GM23338 (cell line): Measurements from ENCODE around the gene BMF. TPM values are rescaled to one million over a fixed set of nuclear protein-coding genes. Genes with fewer than 3 reads are reported as not detected.

Source experiments
- ATAC-seq: fragments of 200-7000 bp; cut with Tn5 transposase; 3 replicates; pipeline ENCODE4 v1.9.1; 2020
- DNase-seq: peaks from one replicate; pipeline ENCODE4 v3.0.0-alpha.2; 2015; ENCODE audit warnings: low spot score
- H2AFZ ChIP-seq: fragments of 200-600 bp; sonication (generic); 2 replicates; pipeline ENCODE4 v1.8.0; 2016; ENCODE audit warnings: antibody characterized with exemption, mild to moderate bottlenecking, moderate library complexity
- H3F3A ChIP-seq: fragments of 200-600 bp; sonication (generic); replicated peaks from 2 replicates; pipeline ENCODE4 v1.8.0; 2017; ENCODE audit warnings: antibody characterized with exemption, mixed run types, low read depth
- H3K27ac ChIP-seq: fragments of 200-600 bp; sonication (generic); 2 replicates; pipeline ENCODE4 v1.6.1; 2016; ENCODE audit warnings: low read depth
- H3K27me3 ChIP-seq: fragments of 200-600 bp; sonication (generic); 2 replicates; pipeline ENCODE4 v1.8.0; 2016; ENCODE audit warnings: mild to moderate bottlenecking, mixed run types, moderate library complexity; ENCODE audit not compliant: insufficient read depth
- H3K36me3 ChIP-seq: fragments of 200-600 bp; sonication (generic); 2 replicates; pipeline ENCODE4 v1.8.0; 2016; ENCODE audit warnings: mild to moderate bottlenecking; ENCODE audit not compliant: insufficient read depth
- H3K4me1 ChIP-seq: fragments of 200-600 bp; sonication (generic); 2 replicates; pipeline ENCODE4 v1.8.0; 2016; ENCODE audit warnings: mild to moderate bottlenecking, moderate library complexity; ENCODE audit not compliant: insufficient read depth
- H3K4me2 ChIP-seq: fragments of 200-600 bp; sonication (generic); 2 replicates; pipeline ENCODE4 v1.7.1; 2017; ENCODE audit warnings: mixed run types
- H3K4me3 ChIP-seq: fragments of 200-600 bp; sonication (generic); 2 replicates; pipeline ENCODE4 v1.6.1; 2016; ENCODE audit warnings: mixed run types
- H3K79me2 ChIP-seq: fragments of 200-600 bp; sonication (generic); replicated peaks from 2 replicates; pipeline ENCODE4 v1.8.0; 2017; ENCODE audit warnings: mild to moderate bottlenecking; ENCODE audit not compliant: insufficient read depth
- H3K9me2 ChIP-seq: fragments of 200-600 bp; sonication (generic); 2 replicates; pipeline ENCODE4 v1.8.0; 2017; ENCODE audit not compliant: insufficient read depth
- H4K20me1 ChIP-seq: fragments of 200-600 bp; sonication (generic); replicated peaks from 2 replicates; pipeline ENCODE4 v1.8.0; 2017; ENCODE audit warnings: mild to moderate bottlenecking; ENCODE audit not compliant: insufficient read depth
- H3K27ac Mint-ChIP-seq: 2 replicates; pipeline ENCODE4 v1.8.0; 2020; ENCODE audit warnings: inconsistent platforms, mild to moderate bottlenecking, moderate library complexity, mixed read lengths
- H3K27me3 Mint-ChIP-seq: 3 replicates; pipeline ENCODE4 v1.8.0; 2022; ENCODE audit warnings: low read depth, mild to moderate bottlenecking, moderate library complexity, mixed read lengths, inconsistent platforms; ENCODE audit not compliant: insufficient read depth, poor library complexity
- H3K36me3 Mint-ChIP-seq: 3 replicates; pipeline ENCODE4 v1.8.0; 2021; ENCODE audit warnings: low read depth, mild to moderate bottlenecking, inconsistent platforms, moderate library complexity, mixed read lengths
- H3K4me1 Mint-ChIP-seq: 3 replicates; pipeline ENCODE4 v1.8.0; 2020; ENCODE audit warnings: mild to moderate bottlenecking, inconsistent platforms, mixed read lengths
- H3K4me3 Mint-ChIP-seq: 3 replicates; pipeline ENCODE4 v1.8.0; 2021; ENCODE audit warnings: moderate library complexity, mild to moderate bottlenecking, inconsistent platforms, mixed read lengths
- H3K9me3 Mint-ChIP-seq: 3 replicates; pipeline ENCODE4 v1.8.0; 2020; ENCODE audit warnings: moderate library complexity, mild to moderate bottlenecking, inconsistent platforms, mixed read lengths
- CREB1 ChIP-seq: fragments of 250-450 bp; sonication (Bioruptor Pico); IDR thresholded peaks from 2 replicates; pipeline ENCODE4 v1.5.0; 2020; ENCODE audit warnings: low read depth, mild to moderate bottlenecking, moderate library complexity
- ETS1 ChIP-seq: IDR thresholded peaks from 2 replicates; pipeline ENCODE4 v1.6.1; 2016; ENCODE audit warnings: antibody characterized with exemption
- EZH2 ChIP-seq: fragments of 200-600 bp; sonication (generic); IDR thresholded peaks from one replicate; pipeline ENCODE4 v1.8.0; 2017; ENCODE audit warnings: antibody characterized with exemption, mild to moderate bottlenecking, low read depth; ENCODE audit not compliant: unreplicated experiment
- EZH2phosphoT487 ChIP-seq: fragments of 200-600 bp; sonication (generic); IDR thresholded peaks from one replicate; pipeline ENCODE4 v1.8.1; 2018; ENCODE audit warnings: antibody characterized with exemption; ENCODE audit not compliant: unreplicated experiment
- JUNB ChIP-seq: IDR thresholded peaks from one replicate; pipeline ENCODE4 v1.6.1; 2016; ENCODE audit warnings: antibody characterized with exemption; ENCODE audit not compliant: unreplicated experiment
- NANOG ChIP-seq: IDR thresholded peaks from 2 replicates; pipeline ENCODE4 v1.6.1; 2016; ENCODE audit warnings: antibody characterized with exemption, borderline replicate concordance
- POLR2AphosphoS5 ChIP-seq: IDR thresholded peaks from 2 replicates; pipeline ENCODE4 v1.6.1; 2016; ENCODE audit warnings: antibody characterized with exemption, low read depth
- REST ChIP-seq: IDR thresholded peaks from one replicate; pipeline ENCODE4 v1.6.1; 2018; ENCODE audit warnings: antibody characterized with exemption; ENCODE audit not compliant: unreplicated experiment
- STAT1 ChIP-seq: IDR thresholded peaks from one replicate; pipeline ENCODE4 v1.6.1; 2016; ENCODE audit warnings: antibody characterized with exemption; ENCODE audit not compliant: unreplicated experiment
- ZNF114 ChIP-seq: fragments of 250-450 bp; sonication (Bioruptor Pico); IDR thresholded peaks from 2 replicates; pipeline ENCODE4 v1.5.0; 2020; ENCODE audit warnings: mild to moderate bottlenecking, moderate library complexity
- ZNF331 ChIP-seq: fragments of 250-450 bp; sonication (Bioruptor Pico); IDR thresholded peaks from 2 replicates; pipeline ENCODE4 v1.5.0; 2020; ENCODE audit warnings: low read depth, mild to moderate bottlenecking, moderate library complexity
- ZNF462 ChIP-seq: fragments of 250-450 bp; sonication (Bioruptor Pico); IDR thresholded peaks from 2 replicates; pipeline ENCODE4 v1.5.0; 2020; ENCODE audit warnings: mild to moderate bottlenecking, moderate library complexity
- polyA plus RNA-seq: library from polyadenylated mRNA; unstranded; fragments of >200 nt; fragmentation: Nextera tagmentation; extraction: Ambion mirVana; gene quantifications from 2 replicates; pipeline ENCODE4 v1.2.1, GENCODE V29; 2016
- total RNA-seq: library from RNA; depleted of rRNA; stranded (reverse); fragments of >200 nt; shearing (Covaris generic); gene quantifications from 2 replicates; pipeline ENCODE4 v1.2.3, GENCODE V29; 2014
- TF ChIP-seq, protein P1 (sequence below), 2 experiments: fragments of 200-600 bp in 1 of 2; sonication (generic) in 1 of 2; conservative IDR thresholded peaks; 2 replicates each; pipeline versions ENCODE4 v1.5.1 to v1.6.1; 2016 to 2017; ENCODE audit warnings: antibody characterized with exemption in 2 of 2, low read depth in 2 of 2, mild to moderate bottlenecking in 2 of 2, moderate library complexity in 1 of 2

The BMF gene
- total and polyA plus RNA-seq, 2 experiments from 2014 or later, result 2.0 to 20.3 TPM

- no peaks in the 10 kb centered on the region for H4K20me1 ChIP-seq
- 0 out of 2 replicates have a peak, but pooled peaks cover 5% of the 10 kb centered on the region for H3F3A ChIP-seq
- TF ChIP-seq ZNF331 (CRISPR knock-in tag) (no peak), ZNF114 (CRISPR knock-in tag) (no peak), EZH2phosphoT487 (no peak), EZH2 (no peak), CREB1 (CRISPR knock-in tag) (no peak), ZNF462 (CRISPR knock-in tag) (no peak), ETS1 (no peak), JUNB (no peak), STAT1 (no peak), POLR2AphosphoS5 (no peak), REST (no peak), NANOG (no peak)
- TF ChIP-seq, protein P1, sequence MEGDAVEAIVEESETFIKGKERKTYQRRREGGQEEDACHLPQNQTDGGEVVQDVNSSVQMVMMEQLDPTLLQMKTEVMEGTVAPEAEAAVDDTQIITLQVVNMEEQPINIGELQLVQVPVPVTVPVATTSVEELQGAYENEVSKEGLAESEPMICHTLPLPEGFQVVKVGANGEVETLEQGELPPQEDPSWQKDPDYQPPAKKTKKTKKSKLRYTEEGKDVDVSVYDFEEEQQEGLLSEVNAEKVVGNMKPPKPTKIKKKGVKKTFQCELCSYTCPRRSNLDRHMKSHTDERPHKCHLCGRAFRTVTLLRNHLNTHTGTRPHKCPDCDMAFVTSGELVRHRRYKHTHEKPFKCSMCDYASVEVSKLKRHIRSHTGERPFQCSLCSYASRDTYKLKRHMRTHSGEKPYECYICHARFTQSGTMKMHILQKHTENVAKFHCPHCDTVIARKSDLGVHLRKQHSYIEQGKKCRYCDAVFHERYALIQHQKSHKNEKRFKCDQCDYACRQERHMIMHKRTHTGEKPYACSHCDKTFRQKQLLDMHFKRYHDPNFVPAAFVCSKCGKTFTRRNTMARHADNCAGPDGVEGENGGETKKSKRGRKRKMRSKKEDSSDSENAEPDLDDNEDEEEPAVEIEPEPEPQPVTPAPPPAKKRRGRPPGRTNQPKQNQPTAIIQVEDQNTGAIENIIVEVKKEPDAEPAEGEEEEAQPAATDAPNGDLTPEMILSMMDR (conservative IDR thresholded peaks at IDR 0.05; ENCODE audit: low read depth in 2 of 2), result no peak
Observed at GRCh38 chr15:40065166-40065565, 43.5 kb downstream of the BMF start.

More at GRCh38 chr15:40065166-40065565, 43.5 kb downstream of the BMF start:
- Histone ChIP-seq H3K4me2 (no peak overlapping the region), H3K79me2 (no peaks in the 10 kb centered on the region), H3K4me1 (peaks cover 11% of the 10 kb centered on the region), H3K36me3 (no peaks in the 10 kb centered on the region), H3K27me3 (no peaks in the 10 kb centered on the region), H3K9me2 (no peaks in the 10 kb centered on the region), H3K27ac (no peak overlapping the region), H3K4me3 (no peak overlapping the region), H2AFZ (no peak overlapping the region)
- H3K4me1 Mint-ChIP-seq, result peaks cover 34% of the 10 kb centered on the region
- DNase-seq, result no peak
- ATAC-seq, result no peak
- no peaks in the 10 kb centered on the region for H3K9me3 Mint-ChIP-seq
- H3K36me3 Mint-ChIP-seq, result no peaks in the 10 kb centered on the region; the same call in 2 of the 3 replicates
- peaks cover 2% of the 10 kb centered on the region for H3K27me3 Mint-ChIP-seq
- no peak overlapping the region for H3K4me3 Mint-ChIP-seq
- no peak overlapping the region for H3K27ac Mint-ChIP-seq
